HG02798 (cell line): ENCODE measurements around the gene RNF207.
A peak's percentile ranks its signal among the peaks of the same experiment; 100 is the strongest.

ENCODE experiments used
- ATAC-seq: cut with Tn5 transposase; IDR thresholded peaks from one replicate; pipeline ENCODE4 v1.9.1; 2021; ENCODE audit warnings: mild to moderate bottlenecking; ENCODE audit not compliant: unreplicated experiment, poor library complexity

Gene RNF207

DNA sequence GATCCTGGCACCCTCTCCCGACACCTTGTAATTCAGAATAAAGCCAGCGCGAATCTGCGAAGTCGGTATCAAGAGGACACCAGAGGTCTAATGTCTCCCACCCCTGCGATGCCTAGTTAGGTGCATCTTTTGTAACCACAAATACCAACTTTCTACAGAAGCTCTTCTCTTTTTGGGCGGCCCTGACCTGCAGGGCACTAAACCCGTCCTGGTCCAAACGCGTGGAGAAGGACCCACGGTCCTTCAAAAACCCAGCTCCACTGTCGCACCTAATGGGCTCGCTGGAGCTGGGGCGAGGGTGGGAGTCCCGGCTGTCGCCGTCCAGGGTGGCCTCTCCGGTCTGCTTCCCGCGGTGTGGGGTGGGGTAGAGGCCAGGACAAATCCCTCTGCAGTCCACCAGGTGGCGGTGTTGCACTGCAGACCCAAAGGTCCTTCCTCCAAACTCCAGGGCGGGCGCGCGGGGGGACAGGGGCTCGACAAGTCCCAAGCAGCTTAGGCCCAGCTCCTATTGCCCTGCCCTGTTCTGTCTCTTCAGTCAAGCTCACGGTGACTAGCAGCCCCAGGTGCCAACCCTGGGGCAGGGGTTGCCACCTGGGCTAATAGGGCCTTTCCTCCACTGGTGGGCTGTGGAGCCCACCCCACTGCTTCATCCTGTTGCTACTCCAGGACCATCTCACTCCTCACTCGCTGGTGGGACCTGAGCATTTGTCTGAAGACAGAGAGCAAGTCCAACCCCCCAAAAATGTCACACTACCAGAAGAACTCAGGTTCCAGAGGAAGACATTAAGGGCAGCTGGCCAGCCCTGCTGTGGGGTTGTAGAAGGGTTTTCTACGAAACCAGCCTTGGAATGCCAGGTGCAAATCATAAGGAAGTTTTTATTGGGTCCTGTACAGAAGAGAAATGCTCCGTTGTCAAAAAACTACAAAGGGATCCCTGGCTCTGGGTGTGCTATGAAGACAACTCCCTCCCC is 40.9 kb downstream of the RNF207 start:
- ATAC-seq, result peak; percentile 46

DNA sequence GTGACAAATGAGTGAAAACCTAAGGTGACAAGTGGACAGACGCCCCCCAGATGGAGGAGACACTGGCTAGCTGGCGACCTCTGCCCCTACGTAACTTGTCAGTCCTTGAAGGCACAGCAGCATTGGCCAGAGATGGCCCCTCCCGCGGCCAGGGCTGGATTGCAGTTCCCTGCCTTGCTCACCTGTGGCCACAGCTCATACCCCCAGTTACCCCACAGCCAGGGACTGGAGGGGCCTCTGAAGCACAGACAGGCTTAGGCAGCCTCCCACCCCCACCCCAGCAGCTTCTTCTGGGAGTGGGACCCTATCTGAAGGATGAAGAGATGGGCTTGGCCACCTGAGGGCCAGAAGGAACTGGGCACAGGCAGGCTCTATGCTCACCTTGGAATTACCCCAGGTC is 41.7 kb downstream of the RNF207 start:
- ATAC-seq, result no peak

DNA sequence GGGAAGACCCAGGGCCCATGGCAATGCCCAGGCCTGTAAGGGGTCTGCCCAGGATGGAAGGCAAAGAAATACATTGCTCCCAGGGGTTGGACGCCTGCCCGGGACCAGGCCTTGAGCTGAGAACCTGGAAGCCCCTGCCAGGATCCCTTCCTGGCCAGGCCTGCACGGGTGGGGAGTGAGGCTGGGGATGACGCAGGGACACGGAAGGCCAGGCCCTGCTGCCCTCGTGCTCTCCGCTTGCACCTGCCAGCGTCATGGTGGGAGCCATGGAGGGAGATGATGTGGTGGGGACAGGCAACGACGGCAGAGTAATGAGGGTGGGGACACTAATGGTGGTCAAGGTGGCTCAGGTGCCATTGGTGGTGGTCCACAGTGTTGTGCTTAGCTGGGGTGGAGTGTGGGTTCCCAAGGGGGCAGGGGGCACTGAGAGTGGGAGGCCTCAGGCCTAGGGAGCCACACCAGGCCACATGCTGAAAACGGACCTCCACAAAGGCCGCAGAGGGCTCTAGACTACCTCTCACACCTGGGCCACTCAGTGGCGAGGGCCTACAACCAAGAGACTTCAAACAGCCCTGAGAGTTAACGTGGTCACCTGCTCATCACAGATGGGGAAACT is 42.4 kb downstream of the RNF207 start:
- no peak for ATAC-seq

DNA sequence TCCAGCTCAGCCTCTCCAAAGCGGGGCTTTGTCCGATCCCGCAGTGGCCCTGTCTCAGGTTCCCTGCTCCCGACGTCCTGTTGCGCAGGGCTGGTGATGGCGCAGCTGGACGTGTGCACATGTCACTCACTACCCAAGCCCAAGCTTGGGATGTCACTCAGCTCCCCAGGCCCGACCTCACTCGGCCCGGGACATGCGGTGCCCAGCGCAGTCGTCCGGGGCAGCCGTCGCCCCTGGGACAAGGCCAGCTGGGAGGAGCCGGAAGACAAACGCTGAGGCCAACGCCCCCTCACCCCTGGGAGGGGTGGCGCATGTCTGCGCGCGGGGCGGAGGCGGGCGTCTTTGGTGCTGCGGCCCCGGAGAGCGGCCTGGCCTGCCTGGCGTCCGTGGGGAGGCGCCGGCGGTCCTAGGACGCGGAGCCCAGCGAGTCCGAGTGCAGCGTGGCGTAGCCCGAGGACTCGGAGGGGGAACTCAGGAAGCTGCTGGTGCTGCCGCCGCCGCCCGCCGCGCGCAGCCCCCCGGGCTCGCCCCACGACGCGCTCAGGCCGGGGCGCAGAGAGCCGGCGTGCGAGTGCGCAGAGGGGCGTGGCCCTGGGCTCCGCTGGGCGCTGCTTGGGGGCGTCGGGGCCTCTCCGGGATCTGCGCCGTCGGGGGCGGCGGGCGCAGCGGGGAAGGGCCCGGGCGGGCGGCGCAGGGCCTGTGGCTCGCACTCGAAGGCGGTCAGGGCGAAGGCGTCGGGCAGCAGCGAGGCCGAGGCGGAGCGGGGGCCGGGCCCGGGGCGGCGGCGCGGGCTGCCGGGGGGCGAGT is 43.2 kb downstream of the RNF207 start:
- no peak for ATAC-seq

DNA sequence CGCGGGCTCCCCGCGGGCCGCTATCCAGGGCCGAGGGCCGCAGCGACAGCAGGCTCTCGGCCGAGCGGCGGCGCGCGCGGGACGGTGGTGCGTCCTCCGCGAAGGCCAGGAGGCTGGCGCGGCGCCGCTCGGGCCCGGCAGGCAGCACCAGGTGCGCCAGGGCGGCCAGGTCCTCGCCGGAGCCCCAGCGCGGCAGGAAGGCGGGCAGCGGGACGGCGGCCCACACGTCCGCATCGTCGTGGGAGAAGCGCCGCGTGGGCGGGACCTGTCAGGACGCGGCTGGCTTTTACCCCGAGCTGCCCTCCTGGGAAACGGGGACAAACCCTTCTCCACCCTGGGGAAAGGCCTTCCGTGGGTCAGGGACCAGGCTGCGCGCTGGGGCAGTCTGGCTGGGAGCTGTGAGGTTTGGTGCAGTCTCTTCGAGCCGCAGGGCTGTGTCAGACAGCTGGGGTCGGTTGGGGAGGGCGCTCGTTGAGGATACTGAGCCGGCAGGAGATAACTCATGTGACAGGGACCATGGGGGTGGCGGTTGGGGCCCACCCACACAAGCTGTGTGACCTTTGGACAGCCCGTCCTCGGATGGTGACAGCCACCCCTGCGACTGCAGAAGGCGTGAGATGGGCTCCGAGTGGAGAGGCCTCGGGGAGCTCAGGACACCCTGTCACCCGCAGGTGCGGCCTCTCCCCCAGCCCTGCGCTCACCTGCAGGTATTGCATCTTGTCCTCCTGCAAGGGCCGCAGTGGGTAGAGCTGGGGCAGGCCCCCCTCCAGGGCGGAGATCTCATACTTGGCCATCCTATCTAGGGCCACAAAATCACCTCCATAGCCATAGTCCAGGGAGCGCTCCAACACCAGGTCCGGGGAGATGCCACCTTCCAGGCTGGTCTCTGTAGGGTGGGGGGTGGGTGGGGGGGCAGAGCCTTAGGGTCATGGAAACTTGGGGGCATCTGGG is 44.1 kb downstream of the RNF207 start:
- no peak for ATAC-seq

DNA sequence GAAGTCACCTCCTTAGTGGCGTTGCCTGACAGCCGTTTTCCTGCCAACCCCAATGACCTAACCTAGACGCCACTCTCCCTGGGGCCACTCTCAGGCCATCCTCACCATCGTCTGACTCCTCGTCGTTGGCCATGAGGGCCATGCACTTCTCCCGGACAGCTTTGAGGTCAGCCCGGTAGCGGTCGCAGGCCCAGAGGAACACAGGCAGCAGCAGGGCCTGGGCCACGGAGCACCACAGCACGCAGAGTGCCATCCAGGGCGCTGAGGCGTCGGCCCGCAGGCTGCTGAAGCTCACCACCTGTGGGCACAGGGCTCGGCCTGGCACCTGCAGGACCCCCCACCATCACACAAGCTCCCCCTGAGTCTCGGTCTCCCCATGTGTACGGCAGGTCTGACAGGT is 45.3 kb downstream of the RNF207 start:
- no peak for ATAC-seq

DNA sequence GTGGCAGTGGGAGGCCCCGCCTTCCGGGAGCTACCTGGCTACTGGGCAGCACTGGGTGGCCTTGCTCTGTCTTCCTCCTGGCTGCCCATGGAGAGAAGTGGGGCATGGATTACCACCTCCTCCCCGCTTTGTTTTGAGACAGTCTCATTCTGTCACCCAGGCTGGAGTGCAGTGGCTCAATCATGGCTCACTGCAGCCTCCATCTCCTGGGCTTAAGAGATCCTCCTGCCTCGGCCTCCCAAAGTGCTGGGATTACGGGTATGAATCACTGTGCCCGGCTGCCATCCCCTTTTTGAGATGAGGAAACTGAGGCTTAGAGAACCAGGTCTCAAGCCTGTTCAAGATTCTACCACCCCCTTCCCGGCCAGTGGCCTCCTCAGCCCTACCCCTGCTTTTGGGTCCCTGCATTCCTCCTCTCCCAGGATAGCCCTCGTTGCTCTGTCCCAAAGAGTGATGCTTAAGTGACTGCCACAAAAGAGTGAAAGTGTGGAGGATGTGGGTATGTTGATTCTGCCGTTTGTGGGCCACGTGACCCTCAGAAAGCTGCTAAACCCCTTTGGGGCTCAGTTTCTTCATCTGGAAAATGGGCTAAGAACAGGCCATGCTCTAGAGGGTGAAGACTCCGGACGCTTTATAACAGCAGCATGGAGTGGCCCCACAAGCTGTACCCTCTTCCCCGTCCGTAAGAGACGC is 45.9 kb downstream of the RNF207 start:
- no peak for ATAC-seq

DNA sequence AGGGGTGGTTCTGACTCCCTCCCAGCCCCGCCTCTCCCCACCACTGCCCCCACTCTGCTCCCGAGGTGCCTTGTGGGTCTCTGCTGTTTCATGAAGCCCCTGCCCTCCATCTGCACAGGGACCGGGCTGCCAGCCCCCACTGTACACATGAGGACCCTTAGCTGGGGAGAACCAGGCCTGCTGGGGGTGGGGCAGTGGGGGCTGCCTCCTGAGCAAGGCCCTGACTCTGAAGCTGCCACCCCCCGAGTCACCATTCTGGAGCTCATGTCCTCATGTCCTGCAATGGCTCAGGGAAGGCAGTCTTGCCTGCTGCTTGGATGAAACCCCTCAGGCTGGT is 46.4 kb downstream of the RNF207 start:
- no peak for ATAC-seq

DNA sequence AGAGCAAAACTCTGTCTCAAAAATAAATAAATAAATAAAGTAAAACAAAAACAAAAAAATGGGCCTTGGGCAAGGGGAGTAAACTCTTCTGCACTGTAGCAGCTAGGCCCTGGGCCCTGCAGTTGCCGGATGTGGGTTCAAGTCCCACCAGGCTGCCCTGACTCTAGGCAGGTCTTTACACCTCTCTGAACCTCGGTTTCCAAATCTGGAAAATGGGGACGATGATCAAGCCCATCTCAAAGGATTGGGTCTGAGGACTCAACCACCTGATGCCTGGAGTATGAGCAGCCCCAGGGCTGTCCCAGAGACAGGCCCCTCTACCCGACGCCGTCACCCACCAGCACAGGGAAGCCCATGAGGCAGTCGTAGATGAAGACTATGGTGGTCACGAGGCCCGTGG is 47.5 kb downstream of the RNF207 start:
- no peak for ATAC-seq

DNA sequence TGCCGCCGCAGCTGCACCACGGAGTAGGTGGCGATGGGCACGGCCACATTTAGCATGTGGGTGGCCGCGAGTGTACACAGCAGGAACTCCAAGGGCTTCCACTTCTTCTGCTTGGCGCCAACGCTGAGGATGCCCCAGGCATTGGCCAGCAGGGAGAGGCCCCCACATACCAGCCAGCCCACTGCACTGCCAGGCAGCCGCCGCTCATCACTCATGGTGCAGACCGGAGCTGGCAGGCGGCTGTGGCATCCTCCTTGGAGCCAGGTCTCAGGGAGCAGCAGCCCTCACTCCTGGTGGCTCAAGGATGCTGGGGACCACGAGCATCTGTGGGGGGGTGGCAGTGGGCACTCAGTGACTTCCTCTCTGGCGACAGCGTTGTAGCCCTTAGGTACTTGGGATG is 48.8 kb downstream of the RNF207 start:
- no peak for ATAC-seq

DNA sequence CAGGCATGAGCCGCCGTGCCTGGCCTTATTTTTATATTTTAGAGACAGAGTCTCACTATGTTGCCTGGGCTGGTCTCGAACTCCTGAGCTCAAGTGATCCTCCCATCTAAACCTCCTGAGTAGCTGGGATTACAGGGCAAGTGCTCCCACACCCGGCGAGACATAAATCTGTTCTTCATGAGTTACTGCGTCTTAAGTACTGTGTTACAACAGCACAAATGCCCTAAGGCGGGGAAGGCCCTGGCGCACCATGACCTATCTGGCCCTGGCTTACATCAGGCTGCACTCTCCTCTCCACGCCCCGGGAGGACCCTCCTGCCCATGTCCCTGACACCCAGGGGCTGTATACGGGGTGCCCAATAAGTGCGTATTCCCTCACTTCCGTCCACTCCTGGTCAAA is 50.7 kb downstream of the RNF207 start:
- ATAC-seq, result no peak

DNA sequence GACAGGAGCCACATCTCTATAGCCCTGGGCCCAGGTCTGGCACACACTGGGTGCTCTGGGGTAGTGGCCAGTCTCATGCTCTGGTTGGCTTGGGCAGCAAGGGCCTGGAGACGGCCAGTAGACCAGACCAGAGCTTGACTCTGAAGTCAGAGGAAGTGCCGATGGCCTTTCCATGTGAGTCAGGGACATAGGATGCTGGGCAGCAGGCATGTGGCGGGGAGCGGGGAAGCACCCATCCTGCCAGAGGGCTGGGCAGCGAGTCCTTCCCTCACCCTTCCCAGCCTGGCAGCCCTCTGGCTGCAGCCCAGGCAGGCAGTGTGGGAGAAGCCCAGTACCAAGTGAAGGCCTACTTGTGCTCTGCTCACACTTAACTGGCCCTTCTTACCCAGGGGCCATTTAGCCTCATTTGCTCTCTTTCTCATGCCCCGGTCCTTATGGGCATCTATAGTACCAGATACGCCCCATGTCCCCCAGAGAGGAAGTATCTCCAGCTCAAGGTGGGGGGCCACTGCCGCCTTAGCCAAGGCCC is 51.7 kb downstream of the RNF207 start:
- ATAC-seq, result no peak

DNA sequence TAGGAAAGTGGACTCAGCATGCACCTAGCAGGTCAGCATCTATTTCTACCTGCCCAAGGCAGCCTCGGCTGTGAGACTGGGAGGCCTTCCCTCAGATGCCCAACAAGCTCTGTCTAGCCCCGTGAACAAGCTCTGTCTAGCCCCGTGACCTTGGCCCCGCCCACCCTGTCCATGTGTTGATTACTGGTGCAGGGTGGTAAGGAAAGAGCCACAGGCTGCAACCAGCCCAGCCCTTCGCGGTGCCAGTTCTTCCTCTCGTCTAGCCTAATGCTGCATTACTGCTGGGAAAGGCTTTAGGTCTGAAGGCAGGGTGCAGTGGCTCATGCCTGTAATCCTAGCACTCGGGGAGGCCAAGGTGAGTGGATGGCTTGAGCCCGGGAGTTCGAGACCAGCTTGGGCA is 52.8 kb downstream of the RNF207 start:
- no peak for ATAC-seq

DNA sequence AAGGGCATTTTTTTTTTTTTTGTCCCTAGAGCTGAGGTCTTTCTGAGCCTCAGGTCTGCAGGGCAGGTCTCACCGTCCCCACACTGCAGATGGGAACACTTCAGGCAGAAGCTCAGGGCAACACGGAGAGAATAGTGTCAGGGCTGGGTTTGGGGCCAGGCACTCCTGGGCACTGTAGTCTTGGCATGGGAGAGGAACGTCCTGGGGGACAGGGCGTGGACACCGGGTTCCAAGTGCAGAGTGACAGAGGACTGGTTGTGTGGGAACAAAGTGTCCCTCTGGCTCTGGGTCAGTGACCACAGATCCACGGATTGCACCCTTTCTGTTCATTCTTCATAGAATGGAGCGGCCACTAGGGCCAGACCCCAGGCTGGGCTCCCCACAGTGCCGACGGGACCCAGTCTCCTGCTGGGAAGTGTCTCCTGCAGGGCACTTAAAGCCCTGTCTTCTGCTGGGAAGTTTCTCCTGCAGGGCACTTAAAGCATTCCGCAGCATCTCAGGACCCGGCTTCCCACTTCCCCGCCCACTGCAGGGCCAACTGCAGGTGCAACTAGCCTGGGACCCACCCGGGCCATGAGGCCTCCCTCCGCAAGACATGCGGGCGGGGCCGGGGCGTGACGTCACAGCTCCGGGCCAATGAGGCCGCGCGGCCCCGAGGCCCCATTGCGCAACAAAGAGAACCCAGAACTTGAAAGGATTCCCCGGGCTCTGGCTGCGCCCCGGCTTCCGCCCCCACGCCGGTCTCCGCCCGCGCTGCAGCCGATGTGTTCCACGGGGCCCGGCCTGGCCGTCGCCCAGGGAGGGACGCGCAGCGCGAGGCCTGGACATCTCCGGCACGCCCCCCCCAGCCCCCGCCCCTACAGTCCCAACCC is 53.8 kb downstream of the RNF207 start:
- peak; percentile 57 for ATAC-seq

DNA sequence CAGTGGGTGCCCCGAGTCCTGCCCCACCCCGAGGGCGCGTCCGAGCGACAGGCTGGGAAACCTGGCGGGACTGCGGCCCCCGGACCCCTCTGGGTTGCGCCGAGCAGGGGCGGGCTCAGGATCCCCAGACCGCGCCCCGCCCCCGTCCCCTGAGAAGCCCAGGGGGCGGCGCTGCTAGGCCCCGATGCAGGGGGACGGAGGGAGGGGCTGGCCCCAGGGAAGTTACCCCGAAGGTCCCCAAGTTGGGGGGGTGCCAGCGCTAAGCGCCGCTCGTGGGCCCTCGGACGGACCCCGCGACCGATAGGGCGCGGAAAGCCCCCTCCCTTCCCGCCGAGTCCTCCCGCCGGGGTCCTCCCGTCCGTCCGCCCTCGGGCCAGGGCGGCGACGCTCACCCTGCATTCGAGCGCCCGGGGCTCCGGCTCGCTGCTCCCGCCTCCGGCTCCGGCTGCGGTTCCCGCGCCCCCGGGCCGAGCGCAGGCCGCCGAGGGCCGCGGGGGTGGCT is 54.6 kb downstream of the RNF207 start:
- peak; percentile 24 for ATAC-seq

DNA sequence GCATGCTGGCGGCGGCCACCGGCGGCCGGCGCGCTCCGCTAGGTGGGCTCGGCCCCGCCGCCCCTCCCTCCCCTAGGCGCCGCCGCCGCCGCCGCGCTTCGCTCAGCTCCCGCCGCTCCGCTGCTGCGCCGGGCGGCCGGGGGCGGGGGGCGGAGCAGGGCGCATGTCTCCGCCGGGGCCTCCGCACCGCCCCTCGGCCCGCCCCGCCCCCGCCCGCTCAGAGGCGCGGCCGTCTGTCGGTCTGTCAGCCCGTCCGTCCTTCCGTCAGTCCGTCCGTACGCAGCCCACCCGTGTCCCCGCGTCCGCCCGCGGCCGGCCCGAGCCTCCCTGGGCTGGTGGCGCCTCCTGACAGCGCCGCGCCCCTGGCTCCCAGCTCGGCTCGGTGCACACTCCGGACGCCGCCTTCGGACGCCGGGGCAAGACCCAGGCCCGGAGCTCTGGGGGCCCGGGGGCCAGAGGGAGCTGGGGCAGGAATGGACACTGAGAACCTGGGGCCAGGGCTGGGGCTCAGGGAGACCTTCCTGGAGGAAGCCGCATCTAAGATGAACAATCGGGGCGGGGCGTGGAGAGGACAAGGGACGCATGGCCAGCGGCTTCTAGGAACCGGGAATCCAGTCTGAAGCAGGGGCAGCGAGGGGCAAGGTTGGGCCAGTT is 55.2 kb downstream of the RNF207 start, which contains the start of gene GPR153:
GPR153 (minus strand) TSS at position 138 of the 654 bp plus-strand sequence. CDS start 6,193 bp downstream, outside the sequence.
- peak; percentile 38 for ATAC-seq

DNA sequence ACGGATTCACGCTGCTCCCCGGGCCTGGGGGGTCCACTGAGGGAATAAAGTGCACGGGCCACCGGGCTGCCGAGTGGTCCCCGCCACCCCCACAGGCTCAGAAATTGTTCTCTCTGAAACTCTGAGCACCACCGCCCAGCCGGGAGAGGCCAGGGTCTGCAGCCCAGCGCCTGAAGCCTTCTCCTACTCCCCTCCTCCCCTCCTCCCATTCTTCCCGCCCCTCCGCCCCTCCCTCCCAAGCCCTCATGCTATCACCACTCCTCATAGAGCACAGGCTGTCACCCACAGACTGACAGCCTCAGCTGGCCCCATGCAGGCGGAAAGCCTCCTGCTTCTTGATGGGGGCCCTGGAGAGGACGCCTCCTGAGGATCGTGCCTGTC is 55.7 kb downstream of the RNF207 start:
- no peak for ATAC-seq
